SK-N-SH (cell line): ENCODE results near the gene TBX4.

Experiments used
- CHD2 ChIP-seq: fragments of 150-350 bp; IDR thresholded peaks from 2 replicates; pipeline ENCODE4 v1.6.1; 2018; ENCODE audit warnings: low read length; ENCODE audit not compliant: partially characterized antibody
- EZH2phosphoT487 ChIP-seq: fragments of 200-600 bp; sonication (generic); IDR thresholded peaks from 2 replicates; pipeline ENCODE4 v1.6.1; 2017; ENCODE audit warnings: low read depth, mixed run types, mild to moderate bottlenecking, antibody characterized with exemption, moderate library complexity, borderline replicate concordance
- FOXM1 ChIP-seq: IDR thresholded peaks from 2 replicates; pipeline ENCODE4 v1.4.0; 2012; ENCODE audit warnings: low read depth, mild to moderate bottlenecking
- POLR2AphosphoS5 ChIP-seq: IDR thresholded peaks from 2 replicates; pipeline ENCODE4 v1.6.1; 2012; ENCODE audit warnings: low read depth, low read length
- TF ChIP-seq, protein P1 (sequence below): IDR thresholded peaks from 2 replicates; pipeline ENCODE4 v1.4.0; 2012; ENCODE audit warnings: low read depth, borderline replicate concordance
- TF ChIP-seq, protein P2 (sequence below): fragments of 200-600 bp; sonication (generic); IDR thresholded peaks from 2 replicates; pipeline ENCODE4 v1.6.1; 2017; ENCODE audit warnings: antibody characterized with exemption, mild to moderate bottlenecking, moderate library complexity

DNA sequence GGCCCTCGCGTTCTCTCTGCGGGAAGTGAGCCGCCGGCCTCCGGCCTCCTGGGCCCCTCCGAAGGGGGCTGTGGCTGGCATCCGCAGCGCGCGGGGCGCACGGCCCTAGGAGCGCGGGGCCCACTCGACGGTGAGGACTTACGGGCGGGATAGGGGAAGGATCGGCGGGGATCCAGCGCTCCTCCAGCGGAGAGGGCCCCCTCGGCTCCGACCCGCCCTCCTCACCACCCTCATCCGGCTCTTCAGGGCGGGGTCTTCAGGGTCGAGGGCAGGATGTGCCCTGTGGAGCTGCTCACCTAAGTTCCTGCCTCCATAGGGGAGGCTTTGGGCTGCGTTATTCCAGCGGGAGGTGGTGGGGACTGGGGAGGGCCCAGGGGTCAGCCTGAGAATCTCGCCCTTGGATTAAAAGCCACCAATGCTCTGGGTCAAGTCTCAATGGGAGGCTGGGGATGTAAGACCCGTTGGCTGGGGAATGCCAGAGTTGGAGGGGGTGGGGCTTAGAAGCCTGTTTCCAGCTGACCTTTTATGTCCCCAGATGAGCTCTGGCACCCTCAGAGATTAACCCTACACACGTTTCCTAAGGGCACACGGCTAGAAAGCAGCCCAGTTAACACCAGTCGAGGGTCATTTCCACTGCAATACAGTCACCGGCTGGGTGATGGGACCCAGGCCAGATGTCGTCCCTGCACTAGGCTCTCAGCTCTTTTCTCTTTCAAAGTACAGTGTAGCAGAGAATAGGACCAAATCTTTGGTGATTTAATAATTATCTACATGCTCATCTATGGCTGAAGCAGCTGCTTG lies 39.2 kb upstream of the TBX4 start:
- TF ChIP-seq, protein P1, sequence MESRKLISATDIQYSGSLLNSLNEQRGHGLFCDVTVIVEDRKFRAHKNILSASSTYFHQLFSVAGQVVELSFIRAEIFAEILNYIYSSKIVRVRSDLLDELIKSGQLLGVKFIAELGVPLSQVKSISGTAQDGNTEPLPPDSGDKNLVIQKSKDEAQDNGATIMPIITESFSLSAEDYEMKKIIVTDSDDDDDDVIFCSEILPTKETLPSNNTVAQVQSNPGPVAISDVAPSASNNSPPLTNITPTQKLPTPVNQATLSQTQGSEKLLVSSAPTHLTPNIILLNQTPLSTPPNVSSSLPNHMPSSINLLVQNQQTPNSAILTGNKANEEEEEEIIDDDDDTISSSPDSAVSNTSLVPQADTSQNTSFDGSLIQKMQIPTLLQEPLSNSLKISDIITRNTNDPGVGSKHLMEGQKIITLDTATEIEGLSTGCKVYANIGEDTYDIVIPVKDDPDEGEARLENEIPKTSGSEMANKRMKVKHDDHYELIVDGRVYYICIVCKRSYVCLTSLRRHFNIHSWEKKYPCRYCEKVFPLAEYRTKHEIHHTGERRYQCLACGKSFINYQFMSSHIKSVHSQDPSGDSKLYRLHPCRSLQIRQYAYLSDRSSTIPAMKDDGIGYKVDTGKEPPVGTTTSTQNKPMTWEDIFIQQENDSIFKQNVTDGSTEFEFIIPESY, result no peak
- no peak for TF ChIP-seq FOXM1
- TF ChIP-seq EZH2phosphoT487, result no peak
- TF ChIP-seq, protein P2, sequence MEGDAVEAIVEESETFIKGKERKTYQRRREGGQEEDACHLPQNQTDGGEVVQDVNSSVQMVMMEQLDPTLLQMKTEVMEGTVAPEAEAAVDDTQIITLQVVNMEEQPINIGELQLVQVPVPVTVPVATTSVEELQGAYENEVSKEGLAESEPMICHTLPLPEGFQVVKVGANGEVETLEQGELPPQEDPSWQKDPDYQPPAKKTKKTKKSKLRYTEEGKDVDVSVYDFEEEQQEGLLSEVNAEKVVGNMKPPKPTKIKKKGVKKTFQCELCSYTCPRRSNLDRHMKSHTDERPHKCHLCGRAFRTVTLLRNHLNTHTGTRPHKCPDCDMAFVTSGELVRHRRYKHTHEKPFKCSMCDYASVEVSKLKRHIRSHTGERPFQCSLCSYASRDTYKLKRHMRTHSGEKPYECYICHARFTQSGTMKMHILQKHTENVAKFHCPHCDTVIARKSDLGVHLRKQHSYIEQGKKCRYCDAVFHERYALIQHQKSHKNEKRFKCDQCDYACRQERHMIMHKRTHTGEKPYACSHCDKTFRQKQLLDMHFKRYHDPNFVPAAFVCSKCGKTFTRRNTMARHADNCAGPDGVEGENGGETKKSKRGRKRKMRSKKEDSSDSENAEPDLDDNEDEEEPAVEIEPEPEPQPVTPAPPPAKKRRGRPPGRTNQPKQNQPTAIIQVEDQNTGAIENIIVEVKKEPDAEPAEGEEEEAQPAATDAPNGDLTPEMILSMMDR, result no peak
- TF ChIP-seq POLR2AphosphoS5, result no peak
- no peak for TF ChIP-seq CHD2
